Stimulated activated CD8-positive, alpha-beta memory T cell treated with anti-CD3 and anti-CD28 coated beads, Interleukin-7, amount 100 ng/mL, for 4 hours (primary cell): ENCODE results near the gene LDHD.
"Not testable (repeated sequence)": the region's sequence is repeated elsewhere in the genome, so short reads cannot be mapped to it uniquely, and the experiment has no call there.

Source experiments
- DNase-seq, 2 donors: peaks; one replicate each; pipeline ENCODE4 v3.0.0-alpha.2; 2020; ENCODE audit warnings: low read depth in 2 of 2

LDHD gene

GRCh38 chr16:75116081-75116910, at the start of gene LDHD:
LDHD (minus strand) TSS chr16:75116780; CDS start chr16:75116720, 60 bp downstream.
- no peak for DNase-seq

- no peak for DNase-seq
Measured at GRCh38 chr16:75160386-75160785, 43.8 kb upstream of the LDHD start.

GRCh38 chr16:75152635-75153034, 36.1 kb upstream of the LDHD start:
- DNase-seq = no peak

GRCh38 chr16:75151798-75152197, 35.2 kb upstream of the LDHD start:
- DNase-seq = no peak

GRCh38 chr16:75148311-75149195, 32.0 kb upstream of the LDHD start, which contains the start of gene ZFP1:
ZFP1 (plus strand) TSS chr16:75148524; CDS start chr16:75152952, 4,428 bp downstream.
- peak; percentile 91 to 92 for DNase-seq

GRCh38 chr16:75147968-75148310, 31.4 kb upstream of the LDHD start:
- no peak for DNase-seq

- DNase-seq = no peak
Measured at GRCh38 chr16:75143941-75144340, 27.4 kb upstream of the LDHD start.

GRCh38 chr16:75139498-75139897, 22.9 kb upstream of the LDHD start:
- no peak for DNase-seq

- DNase-seq = no peak
Measured at GRCh38 chr16:75138636-75139035, 22.1 kb upstream of the LDHD start.

GRCh38 chr16:75138233-75138632, 21.7 kb upstream of the LDHD start:
- no peak for DNase-seq

GRCh38 chr16:75131081-75131480, 14.5 kb upstream of the LDHD start:
- DNase-seq = no peak

- no peak for DNase-seq
Measured at GRCh38 chr16:75130150-75130771, 13.7 kb upstream of the LDHD start.

- not testable (repeated sequence) for DNase-seq
Measured at GRCh38 chr16:75129421-75130149, 13.0 kb upstream of the LDHD start.

- no peak for DNase-seq
Measured at GRCh38 chr16:75127713-75128415, 11.3 kb upstream of the LDHD start.

- DNase-seq = no peak
Measured at GRCh38 chr16:75122609-75123008, 6.0 kb upstream of the LDHD start.

- no peak for DNase-seq
Measured at GRCh38 chr16:75121949-75122568, 5.5 kb upstream of the LDHD start.

GRCh38 chr16:75120253-75120652, 3.7 kb upstream of the LDHD start:
- no peak for DNase-seq

- DNase-seq = no peak
Measured at GRCh38 chr16:75118943-75119539, 2.5 kb upstream of the LDHD start.

- no peak for DNase-seq
Measured at GRCh38 chr16:75116911-75117245, 298 bp upstream of the LDHD start.
